ENCODE measurements around the gene NBAS.

DNA sequence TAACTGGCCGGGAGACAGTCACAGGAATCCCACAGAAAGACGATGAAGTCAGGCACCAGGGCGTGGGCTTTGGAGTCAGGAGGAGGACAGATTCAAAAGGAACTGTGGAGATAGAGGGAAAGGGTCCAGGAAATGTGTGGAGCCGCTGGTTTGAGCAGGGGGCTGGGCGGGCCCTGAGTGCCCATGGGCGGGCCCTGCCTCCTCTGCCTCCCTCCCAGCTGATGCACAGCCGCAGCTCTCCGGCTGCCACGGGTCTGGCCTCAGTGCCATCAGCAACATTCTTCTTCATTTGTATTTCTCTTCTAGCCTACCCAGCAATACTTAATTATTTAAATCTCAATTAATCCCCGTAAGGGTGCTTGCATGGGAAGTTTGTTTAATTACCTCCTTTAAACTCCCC, 432.3 kb downstream of the NBAS start:
- TF ChIP-seq POLR2A (IDR thresholded peaks at IDR 0.05; ENCODE audit: low read length) (no peak), ZC3H11A (IDR thresholded peaks at IDR 0.05) (no peak), SREBF2 (IDR thresholded peaks at IDR 0.05) (no peak), MAFK (IDR thresholded peaks at IDR 0.05; ENCODE audit: partially characterized antibody) (no peak), EP300 (IDR thresholded peaks at IDR 0.05) (no peak), HDAC2 (IDR thresholded peaks at IDR 0.05) (no peak), CHD2 (IDR thresholded peaks at IDR 0.05; ENCODE audit: low read length, partially characterized antibody) (no peak), TP53 (CRISPR knock-in tag; IDR thresholded peaks at IDR 0.05) (no peak), JUN (IDR thresholded peaks at IDR 0.05) (no peak)
- TF ChIP-seq, protein P1, sequence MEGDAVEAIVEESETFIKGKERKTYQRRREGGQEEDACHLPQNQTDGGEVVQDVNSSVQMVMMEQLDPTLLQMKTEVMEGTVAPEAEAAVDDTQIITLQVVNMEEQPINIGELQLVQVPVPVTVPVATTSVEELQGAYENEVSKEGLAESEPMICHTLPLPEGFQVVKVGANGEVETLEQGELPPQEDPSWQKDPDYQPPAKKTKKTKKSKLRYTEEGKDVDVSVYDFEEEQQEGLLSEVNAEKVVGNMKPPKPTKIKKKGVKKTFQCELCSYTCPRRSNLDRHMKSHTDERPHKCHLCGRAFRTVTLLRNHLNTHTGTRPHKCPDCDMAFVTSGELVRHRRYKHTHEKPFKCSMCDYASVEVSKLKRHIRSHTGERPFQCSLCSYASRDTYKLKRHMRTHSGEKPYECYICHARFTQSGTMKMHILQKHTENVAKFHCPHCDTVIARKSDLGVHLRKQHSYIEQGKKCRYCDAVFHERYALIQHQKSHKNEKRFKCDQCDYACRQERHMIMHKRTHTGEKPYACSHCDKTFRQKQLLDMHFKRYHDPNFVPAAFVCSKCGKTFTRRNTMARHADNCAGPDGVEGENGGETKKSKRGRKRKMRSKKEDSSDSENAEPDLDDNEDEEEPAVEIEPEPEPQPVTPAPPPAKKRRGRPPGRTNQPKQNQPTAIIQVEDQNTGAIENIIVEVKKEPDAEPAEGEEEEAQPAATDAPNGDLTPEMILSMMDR (IDR thresholded peaks at IDR 0.05), result no peak
- TF ChIP-seq, protein P2, sequence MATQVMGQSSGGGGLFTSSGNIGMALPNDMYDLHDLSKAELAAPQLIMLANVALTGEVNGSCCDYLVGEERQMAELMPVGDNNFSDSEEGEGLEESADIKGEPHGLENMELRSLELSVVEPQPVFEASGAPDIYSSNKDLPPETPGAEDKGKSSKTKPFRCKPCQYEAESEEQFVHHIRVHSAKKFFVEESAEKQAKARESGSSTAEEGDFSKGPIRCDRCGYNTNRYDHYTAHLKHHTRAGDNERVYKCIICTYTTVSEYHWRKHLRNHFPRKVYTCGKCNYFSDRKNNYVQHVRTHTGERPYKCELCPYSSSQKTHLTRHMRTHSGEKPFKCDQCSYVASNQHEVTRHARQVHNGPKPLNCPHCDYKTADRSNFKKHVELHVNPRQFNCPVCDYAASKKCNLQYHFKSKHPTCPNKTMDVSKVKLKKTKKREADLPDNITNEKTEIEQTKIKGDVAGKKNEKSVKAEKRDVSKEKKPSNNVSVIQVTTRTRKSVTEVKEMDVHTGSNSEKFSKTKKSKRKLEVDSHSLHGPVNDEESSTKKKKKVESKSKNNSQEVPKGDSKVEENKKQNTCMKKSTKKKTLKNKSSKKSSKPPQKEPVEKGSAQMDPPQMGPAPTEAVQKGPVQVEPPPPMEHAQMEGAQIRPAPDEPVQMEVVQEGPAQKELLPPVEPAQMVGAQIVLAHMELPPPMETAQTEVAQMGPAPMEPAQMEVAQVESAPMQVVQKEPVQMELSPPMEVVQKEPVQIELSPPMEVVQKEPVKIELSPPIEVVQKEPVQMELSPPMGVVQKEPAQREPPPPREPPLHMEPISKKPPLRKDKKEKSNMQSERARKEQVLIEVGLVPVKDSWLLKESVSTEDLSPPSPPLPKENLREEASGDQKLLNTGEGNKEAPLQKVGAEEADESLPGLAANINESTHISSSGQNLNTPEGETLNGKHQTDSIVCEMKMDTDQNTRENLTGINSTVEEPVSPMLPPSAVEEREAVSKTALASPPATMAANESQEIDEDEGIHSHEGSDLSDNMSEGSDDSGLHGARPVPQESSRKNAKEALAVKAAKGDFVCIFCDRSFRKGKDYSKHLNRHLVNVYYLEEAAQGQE (IDR thresholded peaks at IDR 0.05), result no peak

All from A549 (cell line).